Measurements from ENCODE around the gene EBF3. TPM values are rescaled to one million over a fixed set of nuclear protein-coding genes. Genes with fewer than 3 reads are reported as not detected.

The EBF3 gene
- total RNA-seq, 2 experiments from 2014 or later, result not detected

GRCh38 chr10:129847741-129848483 is 116.2 kb downstream of the EBF3 start:
- H3K36me3 Mint-ChIP-seq (ENCODE audit: low read depth), result no peaks in the 10 kb centered on the region
- DNase-seq, result no peak
- CTCF ChIA-PET, result interaction anchor here (0.7 kb wide), 1 partner anchor 1575 kb away, joined by 3 read pairs; no protein-coding TSS in a partner anchor
- H3K27ac Mint-ChIP-seq, result no peak overlapping the region
- H3K27me3 Mint-ChIP-seq (ENCODE audit: low read depth), result no peaks in the 10 kb centered on the region
- no peaks in the 10 kb centered on the region for H3K4me1 Mint-ChIP-seq (ENCODE audit: low read depth)
- no peaks in the 10 kb centered on the region for H3K9me3 Mint-ChIP-seq
- H3K4me3 Mint-ChIP-seq, result no peak overlapping the region
- intact Hi-C loops (cut with micrococcal nuclease), result no loop called here

GRCh38 chr10:129846991-129847391 is 117.1 kb downstream of the EBF3 start:
- H3K27me3 Mint-ChIP-seq (ENCODE audit: low read depth), result no peaks in the 10 kb centered on the region
- CTCF ChIA-PET, result no interaction called here
- no peak overlapping the region for H3K27ac Mint-ChIP-seq
- H3K4me3 Mint-ChIP-seq, result no peak overlapping the region
- no peaks in the 10 kb centered on the region for H3K9me3 Mint-ChIP-seq
- DNase-seq, result no peak
- H3K36me3 Mint-ChIP-seq (ENCODE audit: low read depth), result no peaks in the 10 kb centered on the region
- H3K4me1 Mint-ChIP-seq (ENCODE audit: low read depth), result no peaks in the 10 kb centered on the region
- intact Hi-C loops (cut with micrococcal nuclease), result no loop called here

GRCh38 chr10:129845111-129845753 is 118.8 kb downstream of the EBF3 start:
- intact Hi-C loops (cut with micrococcal nuclease), result no loop called here
- H3K27ac Mint-ChIP-seq, result no peak overlapping the region
- no peaks in the 10 kb centered on the region for H3K36me3 Mint-ChIP-seq (ENCODE audit: low read depth)
- CTCF ChIA-PET, result no interaction called here
- H3K4me1 Mint-ChIP-seq (ENCODE audit: low read depth), result no peaks in the 10 kb centered on the region
- no peaks in the 10 kb centered on the region for H3K27me3 Mint-ChIP-seq (ENCODE audit: low read depth)
- no peak overlapping the region for H3K4me3 Mint-ChIP-seq
- H3K9me3 Mint-ChIP-seq, result no peaks in the 10 kb centered on the region
- DNase-seq, result no peak

- no peak overlapping the region for H3K27ac Mint-ChIP-seq
- DNase-seq, result no peak
- no peaks in the 10 kb centered on the region for H3K4me1 Mint-ChIP-seq (ENCODE audit: low read depth)
- no peaks in the 10 kb centered on the region for H3K27me3 Mint-ChIP-seq (ENCODE audit: low read depth)
- no peaks in the 10 kb centered on the region for H3K36me3 Mint-ChIP-seq (ENCODE audit: low read depth)
- no peaks in the 10 kb centered on the region for H3K9me3 Mint-ChIP-seq
- CTCF ChIA-PET, result no interaction called here
- intact Hi-C loops (cut with micrococcal nuclease), result no loop called here
- no peak overlapping the region for H3K4me3 Mint-ChIP-seq
Observed at GRCh38 chr10:129844216-129844766, 119.8 kb downstream of the EBF3 start.

GRCh38 chr10:129843702-129844101 is 120.4 kb downstream of the EBF3 start:
- Mint-ChIP-seq H3K36me3 (ENCODE audit: low read depth) (no peaks in the 10 kb centered on the region), H3K9me3 (no peaks in the 10 kb centered on the region), H3K27ac (no peak overlapping the region), H3K4me3 (no peak overlapping the region), H3K27me3 (ENCODE audit: low read depth) (no peaks in the 10 kb centered on the region), H3K4me1 (ENCODE audit: low read depth) (no peaks in the 10 kb centered on the region)
- CTCF ChIA-PET, result no interaction called here
- no peak for DNase-seq
- intact Hi-C loops (cut with micrococcal nuclease), result no loop called here

GRCh38 chr10:129843131-129843541 is 120.9 kb downstream of the EBF3 start:
- no peaks in the 10 kb centered on the region for H3K9me3 Mint-ChIP-seq
- H3K27ac Mint-ChIP-seq, result no peak overlapping the region
- no peak for DNase-seq
- no peaks in the 10 kb centered on the region for H3K36me3 Mint-ChIP-seq (ENCODE audit: low read depth)
- H3K4me1 Mint-ChIP-seq (ENCODE audit: low read depth), result no peaks in the 10 kb centered on the region
- no peaks in the 10 kb centered on the region for H3K27me3 Mint-ChIP-seq (ENCODE audit: low read depth)
- H3K4me3 Mint-ChIP-seq, result no peak overlapping the region
- intact Hi-C loops (cut with micrococcal nuclease), result no loop called here
- CTCF ChIA-PET, result no interaction called here

GRCh38 chr10:129842031-129842430 is 122.0 kb downstream of the EBF3 start:
- Mint-ChIP-seq H3K27ac (no peak overlapping the region), H3K4me1 (ENCODE audit: low read depth) (no peaks in the 10 kb centered on the region), H3K36me3 (ENCODE audit: low read depth) (no peaks in the 10 kb centered on the region), H3K27me3 (ENCODE audit: low read depth) (no peaks in the 10 kb centered on the region), H3K9me3 (no peaks in the 10 kb centered on the region), H3K4me3 (no peak overlapping the region)
- CTCF ChIA-PET, result interaction anchor here (0.6 kb wide), 1 partner anchor 31 kb away, joined by 4 read pairs; no protein-coding TSS in a partner anchor
- no peak for DNase-seq
- intact Hi-C loops (cut with micrococcal nuclease), result no loop called here

- no peaks in the 10 kb centered on the region for H3K9me3 Mint-ChIP-seq
Observed at GRCh38 chr10:129841590-129841989, 122.5 kb downstream of the EBF3 start.

GRCh38 chr10:129841071-129841470 is 123.0 kb downstream of the EBF3 start:
- Mint-ChIP-seq H3K4me1 (ENCODE audit: low read depth) (no peaks in the 10 kb centered on the region), H3K9me3 (no peaks in the 10 kb centered on the region), H3K4me3 (no peak overlapping the region), H3K27ac (no peak overlapping the region), H3K36me3 (ENCODE audit: low read depth) (no peaks in the 10 kb centered on the region), H3K27me3 (ENCODE audit: low read depth) (no peaks in the 10 kb centered on the region)
- intact Hi-C loops (cut with micrococcal nuclease), result no loop called here
- DNase-seq, result no peak
- CTCF ChIA-PET, result no interaction called here

More at GRCh38 chr10:129841590-129841989, 122.5 kb downstream of the EBF3 start:
- Mint-ChIP-seq H3K4me1 (ENCODE audit: low read depth) (no peaks in the 10 kb centered on the region), H3K4me3 (no peak overlapping the region), H3K27ac (no peak overlapping the region), H3K36me3 (ENCODE audit: low read depth) (no peaks in the 10 kb centered on the region), H3K27me3 (ENCODE audit: low read depth) (no peaks in the 10 kb centered on the region)
- no peak for DNase-seq
- intact Hi-C loops (cut with micrococcal nuclease), result no loop called here
- CTCF ChIA-PET, result interaction anchor here (0.6 kb wide), 1 partner anchor 31 kb away, joined by 4 read pairs; no protein-coding TSS in a partner anchor

GRCh38 chr10:129840196-129840590 is 123.9 kb downstream of the EBF3 start:
- intact Hi-C loops (cut with micrococcal nuclease), result no loop called here
- Mint-ChIP-seq H3K27me3 (ENCODE audit: low read depth) (no peaks in the 10 kb centered on the region), H3K36me3 (ENCODE audit: low read depth) (no peaks in the 10 kb centered on the region), H3K4me3 (no peak overlapping the region), H3K4me1 (ENCODE audit: low read depth) (no peaks in the 10 kb centered on the region), H3K27ac (no peak overlapping the region), H3K9me3 (no peaks in the 10 kb centered on the region)
- DNase-seq, result no peak
- CTCF ChIA-PET, result no interaction called here

GRCh38 chr10:129839285-129840195 is 124.5 kb downstream of the EBF3 start:
- H3K27me3 Mint-ChIP-seq (ENCODE audit: low read depth), result no peaks in the 10 kb centered on the region
- intact Hi-C loops (cut with micrococcal nuclease), result no loop called here
- no peaks in the 10 kb centered on the region for H3K4me1 Mint-ChIP-seq (ENCODE audit: low read depth)
- no peaks in the 10 kb centered on the region for H3K9me3 Mint-ChIP-seq
- no peak for DNase-seq
- no peak overlapping the region for H3K27ac Mint-ChIP-seq
- no peak overlapping the region for H3K4me3 Mint-ChIP-seq
- CTCF ChIA-PET, result no interaction called here
- H3K36me3 Mint-ChIP-seq (ENCODE audit: low read depth), result no peaks in the 10 kb centered on the region

GRCh38 chr10:129838794-129839193 is 125.3 kb downstream of the EBF3 start:
- intact Hi-C loops (cut with micrococcal nuclease), result no loop called here
- Mint-ChIP-seq H3K4me3 (no peak overlapping the region), H3K4me1 (ENCODE audit: low read depth) (no peaks in the 10 kb centered on the region), H3K36me3 (ENCODE audit: low read depth) (no peaks in the 10 kb centered on the region), H3K9me3 (no peaks in the 10 kb centered on the region), H3K27ac (no peak overlapping the region), H3K27me3 (ENCODE audit: low read depth) (no peaks in the 10 kb centered on the region)
- CTCF ChIA-PET, result no interaction called here
- DNase-seq, result no peak
